Endothelial cell (in vitro differentiated cells): ENCODE measurements around the gene KIF6. TPM values are rescaled to one million over a fixed set of nuclear protein-coding genes. Genes with fewer than 3 reads are reported as not detected.

Source experiments
- DNase-seq: peaks from one replicate; pipeline ENCODE4 v3.0.0; 2021; ENCODE audit warnings: low spot score
- H3K27ac Mint-ChIP-seq: one replicate; pipeline ENCODE4 v1.8.0; 2021; ENCODE audit warnings: mixed read lengths, inconsistent platforms; ENCODE audit not compliant: unreplicated experiment
- H3K27me3 Mint-ChIP-seq: one replicate; pipeline ENCODE4 v1.8.0; 2021; ENCODE audit warnings: mild to moderate bottlenecking, moderate library complexity, mixed read lengths, inconsistent platforms; ENCODE audit not compliant: unreplicated experiment
- H3K36me3 Mint-ChIP-seq: one replicate; pipeline ENCODE4 v1.8.0; 2021; ENCODE audit warnings: mild to moderate bottlenecking, low read depth, mixed read lengths, inconsistent platforms; ENCODE audit not compliant: unreplicated experiment
- H3K4me1 Mint-ChIP-seq: one replicate; pipeline ENCODE4 v1.8.0; 2021; ENCODE audit warnings: mild to moderate bottlenecking, mixed read lengths, inconsistent platforms; ENCODE audit not compliant: unreplicated experiment
- H3K4me3 Mint-ChIP-seq: one replicate; pipeline ENCODE4 v1.8.0; 2021; ENCODE audit warnings: mild to moderate bottlenecking, mixed read lengths, inconsistent platforms; ENCODE audit not compliant: unreplicated experiment
- H3K9me3 Mint-ChIP-seq: one replicate; pipeline ENCODE4 v1.8.0; 2021; ENCODE audit warnings: mixed read lengths, inconsistent platforms; ENCODE audit not compliant: unreplicated experiment
- CTCF ChIP-seq: fragments of 200-600 bp; sonication (generic); IDR thresholded peaks from one replicate; pipeline ENCODE4 v1.5.0; 2021; ENCODE audit warnings: antibody characterized with exemption; ENCODE audit not compliant: unreplicated experiment
- total RNA-seq: library from RNA; stranded (reverse); fragmentation: NEBNext Ultra II Directional; extraction: Animal tissue kit (Norgen Biotek cat#: 25700); gene quantifications from one replicate; pipeline ENCODE4 v1.2.1, GENCODE V29; 2021; ENCODE audit not compliant: unreplicated experiment

Gene KIF6
- total RNA-seq, 1 donor from 2014 or later = 0.46 TPM

- peaks cover 35% of the 10 kb centered on the region for H3K4me1 Mint-ChIP-seq
- peak overlapping the region; percentile 90 for H3K4me3 Mint-ChIP-seq
- H3K27ac Mint-ChIP-seq = no peak overlapping the region
- peaks cover 4% of the 10 kb centered on the region for H3K9me3 Mint-ChIP-seq
- TF ChIP-seq CTCF = no peak
- H3K36me3 Mint-ChIP-seq = peaks cover 29% of the 10 kb centered on the region
- peaks cover 18% of the 10 kb centered on the region for H3K27me3 Mint-ChIP-seq
- DNase-seq = no peak
Measured at GRCh38 chr6:39312912-39313525, 412.2 kb downstream of the KIF6 start.

- Mint-ChIP-seq H3K4me3 (peak overlapping the region; percentile 54), H3K36me3 (peaks cover 28% of the 10 kb centered on the region), H3K27ac (no peak overlapping the region), H3K27me3 (peaks cover 22% of the 10 kb centered on the region), H3K9me3 (peaks cover 4% of the 10 kb centered on the region), H3K4me1 (peaks cover 42% of the 10 kb centered on the region)
- TF ChIP-seq CTCF = no peak
- DNase-seq = no peak
Measured at GRCh38 chr6:39310542-39310941, 414.7 kb downstream of the KIF6 start.

- Mint-ChIP-seq H3K9me3 (peaks cover 4% of the 10 kb centered on the region), H3K4me3 (peak overlapping the region; percentile 54), H3K27ac (no peak overlapping the region), H3K4me1 (peaks cover 43% of the 10 kb centered on the region), H3K36me3 (peaks cover 32% of the 10 kb centered on the region), H3K27me3 (peaks cover 19% of the 10 kb centered on the region)
- DNase-seq = peak; percentile 85
- peak; percentile 96 for TF ChIP-seq CTCF
Measured at GRCh38 chr6:39309942-39310531, 415.2 kb downstream of the KIF6 start.

- H3K36me3 Mint-ChIP-seq = peaks cover 33% of the 10 kb centered on the region
- H3K27me3 Mint-ChIP-seq = peaks cover 20% of the 10 kb centered on the region
- DNase-seq = no peak
- H3K9me3 Mint-ChIP-seq = peaks cover 4% of the 10 kb centered on the region
- H3K4me3 Mint-ChIP-seq = no peak overlapping the region
- H3K4me1 Mint-ChIP-seq = peaks cover 42% of the 10 kb centered on the region
- TF ChIP-seq CTCF = no peak
- H3K27ac Mint-ChIP-seq = no peak overlapping the region
Measured at GRCh38 chr6:39307462-39307861, 417.7 kb downstream of the KIF6 start.

GRCh38 chr6:39304951-39305350 is 420.3 kb downstream of the KIF6 start:
- H3K4me1 Mint-ChIP-seq = peaks cover 25% of the 10 kb centered on the region
- no peaks in the 10 kb centered on the region for H3K9me3 Mint-ChIP-seq
- H3K36me3 Mint-ChIP-seq = peaks cover 29% of the 10 kb centered on the region
- H3K27me3 Mint-ChIP-seq = peaks cover 10% of the 10 kb centered on the region
- DNase-seq = no peak
- H3K4me3 Mint-ChIP-seq = no peak overlapping the region
- no peak for TF ChIP-seq CTCF
- H3K27ac Mint-ChIP-seq = no peak overlapping the region
